Myocyte (in vitro differentiated cells): ENCODE measurements around the gene CACNA2D2. TPM values are rescaled to one million over a fixed set of nuclear protein-coding genes. Genes with fewer than 3 reads are reported as not detected.

Experiments used
- DNase-seq: peaks from one replicate; pipeline ENCODE4 v3.0.0-alpha.2; 2012; ENCODE audit warnings: low read depth
- total RNA-seq: library from RNA; depleted of rRNA; stranded (reverse); fragments of >200 nt; gene quantifications from 2 replicates; pipeline ENCODE4 v1.2.3, GENCODE V29; 2014

CACNA2D2 gene
- total RNA-seq, 1 donor from 2014 or later, result not detected

- DNase-seq, result no peak
These were observed 128.8 kb downstream of the CACNA2D2 start for GRCh38 chr3:50374363-50375257.

GRCh38 chr3:50373146-50374051, 130.0 kb downstream of the CACNA2D2 start:
- DNase-seq, result no peak

- no peak for DNase-seq
These were observed 131.1 kb downstream of the CACNA2D2 start for GRCh38 chr3:50372349-50372748.

GRCh38 chr3:50371133-50371685, 132.2 kb downstream of the CACNA2D2 start:
- DNase-seq, result no peak

GRCh38 chr3:50370594-50370993, 132.8 kb downstream of the CACNA2D2 start:
- no peak for DNase-seq

GRCh38 chr3:50369012-50369670, 134.3 kb downstream of the CACNA2D2 start:
- DNase-seq, result no peak

GRCh38 chr3:50365842-50366220, 137.6 kb downstream of the CACNA2D2 start:
- DNase-seq, result no peak

GRCh38 chr3:50365080-50365841, 138.2 kb downstream of the CACNA2D2 start:
- no peak for DNase-seq

- DNase-seq, result no peak
These were observed 138.8 kb downstream of the CACNA2D2 start for GRCh38 chr3:50364573-50365079.

GRCh38 chr3:50359760-50360110, 143.7 kb downstream of the CACNA2D2 start:
- DNase-seq, result no peak

- DNase-seq, result peak; percentile 99
These were observed 144.3 kb downstream of the CACNA2D2 start, which contains the start of gene TMEM115 for GRCh38 chr3:50358911-50359759. Gene TMEM115, minus strand, starts transcription at chr3:50359521. Its CDS starts 458 bp downstream, at chr3:50359063.

GRCh38 chr3:50358355-50358910, 145.0 kb downstream of the CACNA2D2 start:
- no peak for DNase-seq

GRCh38 chr3:50357481-50357880, 146.0 kb downstream of the CACNA2D2 start:
- no peak for DNase-seq

- peak; percentile 40 for DNase-seq
These were observed 146.9 kb downstream of the CACNA2D2 start for GRCh38 chr3:50356553-50356952.

GRCh38 chr3:50355829-50356552, 147.4 kb downstream of the CACNA2D2 start:
- DNase-seq, result no peak

- no peak for DNase-seq
These were observed 148.6 kb downstream of the CACNA2D2 start for GRCh38 chr3:50354850-50355249.

GRCh38 chr3:50354186-50354764, 149.2 kb downstream of the CACNA2D2 start:
- no peak for DNase-seq
